ENCODE measurements around the gene ATP2B3. TPM values are rescaled to one million over a fixed set of nuclear protein-coding genes. Genes with fewer than 3 reads are reported as not detected.

ATP2B3 gene
- total and polyA plus RNA-seq, 10 of the 15 experiments (the other 5 are each of a cell fraction or from before 2014, with no cell fraction given), result 0.01 TPM; not detected in 9

GRCh38 chrX:153623310-153624029, 106.0 kb downstream of the ATP2B3 start:
- ChIA-PET RAD21 (ENCODE audit: unreplicated experiment) (no interaction called here), POLR2A (no interaction called here), CTCF (no interaction called here), SMC1A (ENCODE audit: uncharacterized antibody, unreplicated experiment) (no interaction called here)
- DNase-seq (ENCODE audit: low read depth, low spot score), result no peak
- Histone ChIP-seq H3K27ac (ENCODE audit: control insufficient read depth, insufficient read depth) (no peak overlapping the region), H3K36me3 (ENCODE audit: control insufficient read depth in 2 of 2, insufficient read depth in 2 of 2, low read length in 1 of 2) (no peaks in the 10 kb centered on the region), H3K4me3 (no peak overlapping the region), H3K4me2 (ENCODE audit: control insufficient read depth, insufficient read depth) (no peak overlapping the region), H4K20me1 (ENCODE audit: control insufficient read depth, insufficient read depth) (no peaks in the 10 kb centered on the region), H2AFZ (ENCODE audit: control insufficient read depth, low read depth, low read length) (no peak overlapping the region), H3K9me3 (replicated peaks; ENCODE audit: control insufficient read depth, insufficient read depth, low read length) (no peaks in the 10 kb centered on the region; the same call in 2 of the 3 replicates), H3K79me2 (ENCODE audit: control insufficient read depth, insufficient read depth, low read length) (no peaks in the 10 kb centered on the region), H3K4me1 (ENCODE audit: control insufficient read depth, insufficient read depth, low read length) (no peaks in the 10 kb centered on the region), H3K9ac (ENCODE audit: control insufficient read depth, insufficient read depth, low read length) (no peak overlapping the region), H3K27me3 (replicated peaks in 1 of 2; ENCODE audit: control insufficient read depth in 2 of 2, insufficient read depth in 2 of 2, low read length in 1 of 2) (no peaks in the 10 kb centered on the region; a peak in 3 of 4 replicates)
- no TSS peak for BruUV-seq (replicated peaks)
- WGBS (ENCODE audit: insufficient coverage, insufficient replicate concordance, low lambda C conversion rate, missing lambda C conversion rate), result 21% methylated on average over 16 of the region's 16 CpGs
- no peak for TF ChIP-seq NFYA (IDR thresholded peaks at IDR 0.05; ENCODE audit: borderline replicate concordance, low read depth, low read length)
- intact Hi-C loops (cut with micrococcal nuclease; ENCODE audit: unreplicated experiment) (no loop called here), in situ Hi-C loops (cut with MboI) (no loop called here)
- ATAC-seq, result no peak
- FAIRE-seq, result no peak

- Histone ChIP-seq H3K4me1 (ENCODE audit: control insufficient read depth, insufficient read depth, low read length) (no peaks in the 10 kb centered on the region), H3K9ac (ENCODE audit: control insufficient read depth, insufficient read depth, low read length) (no peak overlapping the region), H4K20me1 (ENCODE audit: control insufficient read depth, insufficient read depth) (no peaks in the 10 kb centered on the region), H2AFZ (ENCODE audit: control insufficient read depth, low read depth, low read length) (no peak overlapping the region), H3K27ac (ENCODE audit: control insufficient read depth, insufficient read depth) (no peak overlapping the region), H3K4me2 (ENCODE audit: control insufficient read depth, insufficient read depth) (no peak overlapping the region), H3K27me3 (replicated peaks in 1 of 2; ENCODE audit: control insufficient read depth in 2 of 2, insufficient read depth in 2 of 2, low read length in 1 of 2) (no peaks in the 10 kb centered on the region; a peak in 3 of 4 replicates), H3K79me2 (ENCODE audit: control insufficient read depth, insufficient read depth, low read length) (no peaks in the 10 kb centered on the region), H3K9me3 (replicated peaks; ENCODE audit: control insufficient read depth, insufficient read depth, low read length) (no peaks in the 10 kb centered on the region; the same call in 2 of the 3 replicates), H3K36me3 (ENCODE audit: control insufficient read depth in 2 of 2, insufficient read depth in 2 of 2, low read length in 1 of 2) (no peaks in the 10 kb centered on the region), H3K4me3 (no peak overlapping the region)
- intact Hi-C loops (cut with micrococcal nuclease; ENCODE audit: unreplicated experiment) (no loop called here), in situ Hi-C loops (cut with MboI) (no loop called here)
- FAIRE-seq (no peak), ATAC-seq (no peak), DNase-seq (ENCODE audit: low read depth, low spot score) (no peak)
- no TSS peak for BruUV-seq (replicated peaks)
- RAD21 ChIA-PET (ENCODE audit: unreplicated experiment), result no interaction called here
- TF ChIP-seq ZBTB40 (IDR thresholded peaks at IDR 0.05; ENCODE audit: borderline replicate concordance), result no peak
- TF ChIP-seq POU2F2 (IDR thresholded peaks at IDR 0.05; ENCODE audit: borderline replicate concordance, low read depth, low read length), result no peak
- CTCF ChIA-PET, result no interaction called here
- POLR2A ChIA-PET, result no interaction called here
- SMC1A ChIA-PET (ENCODE audit: uncharacterized antibody, unreplicated experiment), result no interaction called here
- WGBS (ENCODE audit: insufficient coverage, insufficient replicate concordance, low lambda C conversion rate, missing lambda C conversion rate), result 29% methylated on average over 15 of the region's 15 CpGs
Observed at GRCh38 chrX:153624196-153625091, 107.0 kb downstream of the ATP2B3 start.

Data from GM12878 (cell line).